ENCODE measurements around the gene UBE2D2.

DNA sequence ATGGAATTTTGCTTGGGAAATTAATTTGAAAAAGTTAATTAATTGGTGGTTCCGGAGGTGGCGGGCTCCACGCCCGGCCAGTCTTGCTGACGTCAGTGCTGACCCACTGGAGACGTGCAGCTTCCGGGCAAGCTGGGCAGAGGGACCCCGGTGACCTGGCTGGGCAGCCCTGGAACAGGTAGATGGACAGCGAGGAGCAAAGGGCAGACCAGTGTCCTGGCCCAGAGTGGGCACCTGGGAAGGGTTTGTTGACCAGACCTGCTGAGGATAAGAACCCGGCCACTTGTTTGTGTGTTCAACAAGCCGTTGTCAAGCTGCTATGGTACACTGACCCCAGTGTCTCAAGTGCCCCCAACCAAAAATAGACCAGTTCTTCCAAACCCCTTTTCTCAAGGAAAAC lies 104.5 kb downstream of the UBE2D2 start:
- TF ChIP-seq, protein P1, sequence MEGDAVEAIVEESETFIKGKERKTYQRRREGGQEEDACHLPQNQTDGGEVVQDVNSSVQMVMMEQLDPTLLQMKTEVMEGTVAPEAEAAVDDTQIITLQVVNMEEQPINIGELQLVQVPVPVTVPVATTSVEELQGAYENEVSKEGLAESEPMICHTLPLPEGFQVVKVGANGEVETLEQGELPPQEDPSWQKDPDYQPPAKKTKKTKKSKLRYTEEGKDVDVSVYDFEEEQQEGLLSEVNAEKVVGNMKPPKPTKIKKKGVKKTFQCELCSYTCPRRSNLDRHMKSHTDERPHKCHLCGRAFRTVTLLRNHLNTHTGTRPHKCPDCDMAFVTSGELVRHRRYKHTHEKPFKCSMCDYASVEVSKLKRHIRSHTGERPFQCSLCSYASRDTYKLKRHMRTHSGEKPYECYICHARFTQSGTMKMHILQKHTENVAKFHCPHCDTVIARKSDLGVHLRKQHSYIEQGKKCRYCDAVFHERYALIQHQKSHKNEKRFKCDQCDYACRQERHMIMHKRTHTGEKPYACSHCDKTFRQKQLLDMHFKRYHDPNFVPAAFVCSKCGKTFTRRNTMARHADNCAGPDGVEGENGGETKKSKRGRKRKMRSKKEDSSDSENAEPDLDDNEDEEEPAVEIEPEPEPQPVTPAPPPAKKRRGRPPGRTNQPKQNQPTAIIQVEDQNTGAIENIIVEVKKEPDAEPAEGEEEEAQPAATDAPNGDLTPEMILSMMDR (IDR thresholded peaks at IDR 0.05) = no peak
- TF ChIP-seq POLR2AphosphoS5 (IDR thresholded peaks at IDR 0.05) (no peak), EP300 (IDR thresholded peaks at IDR 0.05) (no peak), POLR2A (IDR thresholded peaks at IDR 0.05) (no peak)
